Body of pancreas (tissue), 4 donors: ENCODE results near the gene PRKCB.

Experiments
- POLR2A ChIP-seq, 3 donors: fragments of 450-650 bp; IDR thresholded peaks; one replicate each; pipeline ENCODE4 v1.6.1; 2016; ENCODE audit warnings: antibody characterized with exemption in 3 of 3, mild to moderate bottlenecking in 2 of 3
- TF ChIP-seq, protein P1 (sequence below), 7 experiments: fragments of 450-650 bp in 4 of 7; fragments of 200-600 bp in 3 of 7; sonication (generic) in 3 of 7; IDR thresholded peaks; one replicate each; pipeline ENCODE4 v1.5.1; 2016 to 2019; ENCODE audit warnings: antibody characterized with exemption in 7 of 7

DNA sequence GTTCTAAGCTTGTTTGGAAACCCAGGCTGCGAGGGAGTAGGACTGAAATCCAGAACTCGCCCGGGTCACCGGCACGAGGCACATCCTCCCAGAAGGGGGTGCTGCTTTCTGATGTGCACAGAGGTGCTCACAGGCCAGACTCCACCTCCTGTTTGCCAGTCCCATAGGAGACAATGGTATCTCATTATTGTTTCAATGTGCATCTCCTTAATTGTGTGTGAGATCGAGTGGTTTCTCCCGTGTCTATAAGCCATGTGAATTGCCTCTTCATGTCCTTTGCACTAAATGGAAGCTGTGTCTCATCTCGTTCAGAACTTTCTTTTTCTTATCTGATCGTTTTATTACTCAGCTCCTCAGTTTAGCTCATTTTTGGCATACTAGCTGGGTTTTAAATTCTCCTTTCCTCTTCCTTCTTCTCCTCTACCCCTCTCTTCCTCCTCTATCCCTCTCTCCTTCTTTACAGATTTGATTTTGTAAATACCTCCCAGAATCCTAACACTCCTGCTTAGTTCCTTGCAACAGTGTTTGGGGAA, 32.1 kb upstream of the PRKCB start:
- TF ChIP-seq, protein P1, sequence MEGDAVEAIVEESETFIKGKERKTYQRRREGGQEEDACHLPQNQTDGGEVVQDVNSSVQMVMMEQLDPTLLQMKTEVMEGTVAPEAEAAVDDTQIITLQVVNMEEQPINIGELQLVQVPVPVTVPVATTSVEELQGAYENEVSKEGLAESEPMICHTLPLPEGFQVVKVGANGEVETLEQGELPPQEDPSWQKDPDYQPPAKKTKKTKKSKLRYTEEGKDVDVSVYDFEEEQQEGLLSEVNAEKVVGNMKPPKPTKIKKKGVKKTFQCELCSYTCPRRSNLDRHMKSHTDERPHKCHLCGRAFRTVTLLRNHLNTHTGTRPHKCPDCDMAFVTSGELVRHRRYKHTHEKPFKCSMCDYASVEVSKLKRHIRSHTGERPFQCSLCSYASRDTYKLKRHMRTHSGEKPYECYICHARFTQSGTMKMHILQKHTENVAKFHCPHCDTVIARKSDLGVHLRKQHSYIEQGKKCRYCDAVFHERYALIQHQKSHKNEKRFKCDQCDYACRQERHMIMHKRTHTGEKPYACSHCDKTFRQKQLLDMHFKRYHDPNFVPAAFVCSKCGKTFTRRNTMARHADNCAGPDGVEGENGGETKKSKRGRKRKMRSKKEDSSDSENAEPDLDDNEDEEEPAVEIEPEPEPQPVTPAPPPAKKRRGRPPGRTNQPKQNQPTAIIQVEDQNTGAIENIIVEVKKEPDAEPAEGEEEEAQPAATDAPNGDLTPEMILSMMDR (IDR thresholded peaks at IDR 0.05), result peak in 5 of 7 experiments; percentile 9 to 32 (median 22)
- TF ChIP-seq POLR2A (IDR thresholded peaks at IDR 0.05), result no peak
